Osteocyte (in vitro differentiated cells): Measurements from ENCODE around the gene SPNS3. TPM values are rescaled to one million over a fixed set of nuclear protein-coding genes. Genes with fewer than 3 reads are reported as not detected.

Source experiments
- DNase-seq: peaks from one replicate; pipeline ENCODE4 v3.0.0; 2021; ENCODE audit warnings: mixed read lengths; ENCODE audit not compliant: unreplicated experiment; ENCODE audit errors: extremely low spot score
- H3K27ac Mint-ChIP-seq: one replicate; pipeline ENCODE4 v1.8.0; 2021; ENCODE audit warnings: mild to moderate bottlenecking, mixed read lengths; ENCODE audit not compliant: unreplicated experiment
- H3K27me3 Mint-ChIP-seq: one replicate; pipeline ENCODE4 v1.8.0; 2021; ENCODE audit warnings: mixed read lengths; ENCODE audit not compliant: unreplicated experiment
- H3K36me3 Mint-ChIP-seq: one replicate; pipeline ENCODE4 v1.8.0; 2021; ENCODE audit warnings: mixed read lengths; ENCODE audit not compliant: unreplicated experiment
- H3K4me1 Mint-ChIP-seq: one replicate; pipeline ENCODE4 v1.8.0; 2021; ENCODE audit warnings: mixed read lengths; ENCODE audit not compliant: unreplicated experiment
- H3K4me3 Mint-ChIP-seq: one replicate; pipeline ENCODE4 v1.8.0; 2021; ENCODE audit warnings: mild to moderate bottlenecking, moderate library complexity, mixed read lengths; ENCODE audit not compliant: unreplicated experiment
- H3K9me3 Mint-ChIP-seq: one replicate; pipeline ENCODE4 v1.8.0; 2021; ENCODE audit warnings: mixed read lengths; ENCODE audit not compliant: unreplicated experiment
- total RNA-seq: library from RNA; stranded (reverse); gene quantifications from 2 replicates; pipeline ENCODE4 v1.2.1, GENCODE V29; 2021
- TF ChIP-seq, protein P1 (sequence below): fragments of 200-600 bp; sonication (generic); IDR thresholded peaks from 2 replicates; pipeline ENCODE4 v1.5.0; 2021; ENCODE audit warnings: antibody characterized with exemption, mild to moderate bottlenecking, moderate library complexity

SPNS3 gene
- total RNA-seq, 1 donor from 2014 or later: not detected

DNA sequence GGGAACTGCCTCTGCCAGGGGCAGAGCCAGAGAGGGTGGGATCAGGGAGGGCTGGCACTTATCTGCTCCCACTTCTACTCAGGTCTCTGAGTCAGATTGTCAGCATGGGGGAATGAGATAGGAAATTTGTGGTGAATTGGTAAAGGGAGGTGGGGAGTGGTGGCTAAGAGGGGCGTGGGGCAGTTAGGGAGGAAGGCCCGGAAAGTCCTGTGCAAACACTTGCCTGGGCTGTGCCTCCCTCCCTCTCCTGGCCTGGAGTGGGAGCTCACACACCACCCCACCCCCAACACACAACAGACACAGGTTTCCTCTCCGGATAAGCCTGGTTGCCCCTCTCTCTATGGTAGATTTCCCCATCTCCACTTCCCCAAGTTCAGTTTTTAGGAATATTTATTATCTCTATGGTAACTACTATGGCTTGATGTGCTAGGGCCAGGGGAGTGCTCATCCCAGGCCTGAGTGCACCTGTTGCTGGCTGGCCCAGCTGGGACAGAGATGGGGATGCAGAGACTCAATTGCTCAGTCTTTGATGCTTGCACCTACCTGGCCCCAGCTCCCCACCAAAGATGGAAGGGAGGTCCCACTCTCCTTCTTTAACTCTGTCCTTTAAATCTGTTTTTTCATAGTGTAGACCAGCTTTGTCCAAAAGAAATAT lies 67.7 kb downstream of the SPNS3 start:
- Mint-ChIP-seq H3K9me3 (no peaks in the 10 kb centered on the region), H3K4me3 (no peak overlapping the region), H3K36me3 (no peaks in the 10 kb centered on the region), H3K27me3 (peaks cover 49% of the 10 kb centered on the region), H3K27ac (no peak overlapping the region), H3K4me1 (peaks cover 11% of the 10 kb centered on the region)
- no peak for DNase-seq
- TF ChIP-seq, protein P1, sequence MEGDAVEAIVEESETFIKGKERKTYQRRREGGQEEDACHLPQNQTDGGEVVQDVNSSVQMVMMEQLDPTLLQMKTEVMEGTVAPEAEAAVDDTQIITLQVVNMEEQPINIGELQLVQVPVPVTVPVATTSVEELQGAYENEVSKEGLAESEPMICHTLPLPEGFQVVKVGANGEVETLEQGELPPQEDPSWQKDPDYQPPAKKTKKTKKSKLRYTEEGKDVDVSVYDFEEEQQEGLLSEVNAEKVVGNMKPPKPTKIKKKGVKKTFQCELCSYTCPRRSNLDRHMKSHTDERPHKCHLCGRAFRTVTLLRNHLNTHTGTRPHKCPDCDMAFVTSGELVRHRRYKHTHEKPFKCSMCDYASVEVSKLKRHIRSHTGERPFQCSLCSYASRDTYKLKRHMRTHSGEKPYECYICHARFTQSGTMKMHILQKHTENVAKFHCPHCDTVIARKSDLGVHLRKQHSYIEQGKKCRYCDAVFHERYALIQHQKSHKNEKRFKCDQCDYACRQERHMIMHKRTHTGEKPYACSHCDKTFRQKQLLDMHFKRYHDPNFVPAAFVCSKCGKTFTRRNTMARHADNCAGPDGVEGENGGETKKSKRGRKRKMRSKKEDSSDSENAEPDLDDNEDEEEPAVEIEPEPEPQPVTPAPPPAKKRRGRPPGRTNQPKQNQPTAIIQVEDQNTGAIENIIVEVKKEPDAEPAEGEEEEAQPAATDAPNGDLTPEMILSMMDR: no peak

DNA sequence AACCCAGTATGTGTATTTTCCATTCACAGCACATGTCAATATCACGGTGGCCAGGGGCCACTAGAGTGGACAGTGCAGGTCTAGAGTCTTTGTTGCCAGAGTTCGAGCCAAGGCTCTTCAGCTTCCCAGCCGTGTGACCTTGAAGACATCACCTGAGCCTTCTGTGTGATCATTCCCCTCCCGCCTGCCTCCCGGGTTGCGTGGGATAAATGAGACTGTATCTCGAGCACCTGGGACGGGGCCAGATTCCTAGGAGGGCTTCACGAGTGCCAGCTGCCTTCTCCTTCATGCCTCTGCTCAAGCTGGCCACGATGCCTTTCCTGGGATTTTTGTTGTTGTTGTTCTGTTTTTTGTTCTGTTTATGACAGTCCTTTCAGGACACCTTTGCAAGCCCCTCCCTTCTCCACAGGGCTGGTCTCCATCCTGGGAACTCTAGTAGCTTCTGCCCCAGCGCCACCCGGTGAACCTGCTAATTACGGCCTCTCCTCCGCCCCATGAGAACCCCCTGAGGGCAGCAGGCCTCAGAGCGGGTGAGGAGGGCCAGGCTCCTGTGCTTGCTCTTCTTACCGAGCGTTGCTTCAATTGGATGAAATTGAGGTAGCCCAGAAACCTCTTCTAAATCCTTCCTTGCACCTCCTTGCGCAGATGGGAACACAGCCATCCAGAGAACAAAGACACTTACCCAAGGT lies 68.9 kb downstream of the SPNS3 start:
- Mint-ChIP-seq H3K27ac (no peak overlapping the region), H3K27me3 (peaks cover 39% of the 10 kb centered on the region), H3K4me1 (peaks cover 10% of the 10 kb centered on the region), H3K9me3 (no peaks in the 10 kb centered on the region), H3K36me3 (no peaks in the 10 kb centered on the region), H3K4me3 (no peak overlapping the region)
- TF ChIP-seq, protein P1: no peak
- DNase-seq: no peak

DNA sequence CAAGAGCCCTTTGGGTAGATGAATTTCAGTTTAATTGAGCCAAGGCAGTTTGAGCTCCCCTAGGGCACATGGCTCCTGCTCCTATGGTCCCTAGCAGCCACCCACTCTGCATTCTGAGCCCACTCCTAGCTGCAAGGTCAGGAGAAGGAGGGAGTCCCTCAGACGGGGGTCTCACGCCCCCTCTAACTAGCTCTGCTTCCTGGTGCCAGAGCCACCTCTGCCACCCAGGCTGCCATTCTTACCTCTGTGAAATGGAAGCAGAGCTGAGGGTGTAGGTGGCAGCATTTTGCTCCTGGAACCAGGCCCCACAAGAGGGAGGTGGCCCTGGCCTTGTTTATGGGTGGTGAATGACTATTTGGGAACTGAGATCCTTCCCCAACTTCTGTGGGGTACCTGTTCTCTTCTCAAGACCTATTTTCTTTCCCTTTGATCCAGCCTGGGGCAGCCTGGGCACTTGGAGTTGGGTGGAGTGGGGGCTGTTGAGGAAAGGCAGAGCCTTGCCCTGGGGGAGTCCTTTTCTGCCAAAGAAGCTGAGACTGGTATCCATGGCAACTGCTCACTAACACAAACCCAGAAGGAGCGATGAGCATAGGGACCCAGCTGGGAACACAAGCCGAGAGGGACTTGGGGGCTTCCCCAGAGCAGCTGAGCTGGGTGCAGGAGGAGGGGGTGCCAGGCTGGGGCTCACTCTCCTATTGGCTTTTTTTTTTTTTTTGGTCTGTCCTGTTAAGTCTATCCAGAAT lies 69.7 kb downstream of the SPNS3 start:
- Mint-ChIP-seq H3K36me3 (no peaks in the 10 kb centered on the region), H3K9me3 (no peaks in the 10 kb centered on the region), H3K27ac (no peak overlapping the region), H3K4me3 (no peak overlapping the region), H3K4me1 (peaks cover 9% of the 10 kb centered on the region), H3K27me3 (peaks cover 38% of the 10 kb centered on the region)
- TF ChIP-seq, protein P1: no peak
- DNase-seq: no peak

DNA sequence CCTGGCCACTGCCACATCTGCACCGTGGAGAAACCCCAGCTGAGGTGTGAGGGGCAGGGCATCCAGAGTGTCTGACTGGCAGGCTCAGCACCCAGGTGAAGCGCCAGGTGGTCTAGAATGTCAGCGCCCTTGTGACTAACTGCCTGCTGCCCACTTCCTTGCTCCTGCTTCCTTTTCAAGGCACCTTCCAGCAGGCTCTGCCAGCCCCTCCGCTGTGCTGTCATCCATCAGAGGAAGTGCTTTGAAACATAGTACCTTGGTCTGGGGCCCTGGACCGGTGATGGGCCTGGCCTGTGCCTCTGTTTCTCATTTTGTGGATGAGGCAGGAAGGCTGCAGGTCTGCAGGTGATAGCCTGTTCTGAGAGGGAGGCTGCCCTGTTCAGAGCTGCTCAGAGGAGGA lies 70.4 kb downstream of the SPNS3 start:
- H3K9me3 Mint-ChIP-seq: no peaks in the 10 kb centered on the region
- no peaks in the 10 kb centered on the region for H3K36me3 Mint-ChIP-seq
- peaks cover 9% of the 10 kb centered on the region for H3K4me1 Mint-ChIP-seq
- H3K27me3 Mint-ChIP-seq: peaks cover 44% of the 10 kb centered on the region
- H3K4me3 Mint-ChIP-seq: no peak overlapping the region
- TF ChIP-seq, protein P1: no peak
- no peak for DNase-seq
- no peak overlapping the region for H3K27ac Mint-ChIP-seq

DNA sequence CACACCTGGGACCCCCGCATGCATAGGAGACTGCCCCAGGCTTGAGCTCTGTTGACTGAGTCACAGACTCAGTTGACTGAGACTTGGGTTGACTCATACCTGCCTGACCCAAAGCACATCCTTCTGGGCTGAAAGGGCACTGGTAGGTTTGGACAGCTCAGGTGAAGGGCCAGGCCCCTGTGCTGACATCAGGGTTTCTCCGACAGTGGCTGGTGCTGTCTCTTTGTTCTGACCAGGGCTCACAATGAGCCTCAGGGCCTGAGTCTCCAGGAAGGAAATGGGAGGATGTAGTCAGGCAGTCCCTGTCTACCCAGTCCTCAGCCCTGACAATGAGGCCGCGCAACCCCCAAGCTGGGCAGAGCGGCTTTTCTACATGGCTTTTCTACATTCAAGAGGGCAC lies 71.4 kb downstream of the SPNS3 start:
- no peaks in the 10 kb centered on the region for H3K9me3 Mint-ChIP-seq
- no peak overlapping the region for H3K4me3 Mint-ChIP-seq
- peaks cover 45% of the 10 kb centered on the region for H3K27me3 Mint-ChIP-seq
- no peak for DNase-seq
- TF ChIP-seq, protein P1: no peak
- H3K4me1 Mint-ChIP-seq: peaks cover 2% of the 10 kb centered on the region
- H3K36me3 Mint-ChIP-seq: no peaks in the 10 kb centered on the region
- H3K27ac Mint-ChIP-seq: no peak overlapping the region
